Activated gamma-delta T cell treated with Interleukin-2 at 50 U/mL for 16 hours (primary cell): ENCODE results near the gene LYPLA2.

Source experiments
- DNase-seq: peaks from one replicate; pipeline ENCODE4 v3.0.0-alpha.2; 2020

LYPLA2 gene

DNA sequence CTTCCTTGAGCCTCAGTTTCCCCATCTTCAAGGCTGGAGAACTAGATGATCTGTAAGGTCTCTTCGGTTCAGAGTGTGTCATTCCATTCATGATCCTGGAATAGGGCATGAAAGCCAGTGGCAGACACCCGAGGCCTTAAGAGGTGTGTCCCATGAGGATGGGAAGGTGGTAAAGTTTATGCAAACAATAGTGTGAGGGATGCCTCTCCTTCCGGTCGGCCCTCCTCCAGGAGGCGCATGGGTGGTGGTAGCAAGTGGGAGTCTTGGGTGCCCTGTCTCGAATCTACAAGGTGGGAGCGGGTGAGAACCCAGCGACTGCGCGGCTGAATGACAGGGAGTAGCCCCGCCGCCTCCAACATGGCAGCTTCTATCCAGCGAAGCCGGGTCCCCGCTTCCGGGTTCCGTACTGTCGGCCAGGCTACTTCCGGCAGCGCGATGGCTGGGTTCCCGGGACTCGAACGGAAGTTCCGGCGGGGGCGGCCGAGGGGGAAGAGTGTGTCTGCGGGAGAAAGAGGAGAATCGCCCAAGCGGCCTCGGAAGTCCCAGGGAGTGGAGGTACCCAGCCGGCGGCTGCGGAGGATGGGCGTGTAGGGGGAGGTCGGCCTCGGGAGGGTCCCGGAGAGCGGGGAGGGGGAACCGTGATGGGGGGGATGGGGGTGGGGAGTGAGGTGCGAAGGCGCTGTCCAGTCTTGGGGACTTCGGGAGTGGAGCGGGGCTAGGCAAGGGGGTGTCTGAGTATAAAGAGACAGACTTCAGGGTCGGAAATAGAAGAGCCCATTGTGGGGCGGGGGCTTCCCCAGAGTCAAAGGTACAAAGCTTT lies at the start of gene LYPLA2:
Gene LYPLA2 (plus strand): TSS at position 450 of the 820 bp plus-strand sequence. CDS start 1,538 bp downstream, outside the sequence.
- peak; percentile 79 for DNase-seq

DNA sequence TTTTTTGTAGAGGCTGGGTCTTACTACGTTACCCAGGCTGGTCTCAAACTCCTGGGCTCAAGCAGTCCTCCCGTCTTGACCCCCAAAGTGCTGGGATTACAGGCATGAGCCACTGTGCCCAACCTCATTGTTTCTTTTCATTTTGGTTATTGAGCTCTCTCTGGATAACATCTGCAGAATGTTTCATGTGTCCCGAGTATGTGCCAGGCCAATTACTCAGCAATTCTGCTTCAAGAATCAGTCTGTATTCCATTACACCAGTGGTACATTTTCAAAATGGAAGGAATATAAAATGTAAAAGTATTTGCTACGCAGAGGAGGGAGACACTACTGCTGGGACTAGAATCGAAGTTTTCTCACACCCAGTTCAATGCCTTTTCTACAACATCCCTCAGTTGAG lies 49.3 kb upstream of the LYPLA2 start:
- no peak for DNase-seq

DNA sequence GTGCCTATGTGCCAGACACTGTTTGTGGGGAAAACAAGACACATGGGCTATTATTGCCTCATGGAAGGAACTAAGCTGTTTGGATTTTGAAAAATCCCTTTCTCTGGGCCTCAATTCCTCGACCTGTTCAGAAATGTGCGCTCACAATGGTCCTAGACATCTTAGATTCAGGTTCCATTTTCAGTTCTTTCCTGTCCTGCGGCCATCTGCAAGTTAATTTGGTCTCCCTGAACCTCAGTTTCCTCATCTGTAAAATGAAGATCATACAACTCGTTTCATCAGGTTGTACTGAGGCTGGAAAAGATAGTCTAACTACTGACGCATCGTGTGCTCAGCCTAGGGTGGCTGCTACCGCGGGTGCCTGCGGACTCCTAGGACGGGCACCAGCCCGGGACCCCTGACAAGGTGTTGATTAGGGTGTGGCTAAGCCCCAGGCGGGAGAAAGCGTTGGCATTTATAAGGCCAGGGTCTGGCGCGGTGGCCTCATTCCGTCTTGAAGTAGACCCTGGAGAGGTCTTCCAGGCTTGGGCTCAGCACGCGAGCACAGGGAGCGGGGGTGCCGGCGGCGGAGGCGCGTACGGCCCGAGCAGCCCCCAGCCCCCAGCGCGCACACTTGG lies 48.2 kb upstream of the LYPLA2 start:
- DNase-seq = peak; percentile 15

DNA sequence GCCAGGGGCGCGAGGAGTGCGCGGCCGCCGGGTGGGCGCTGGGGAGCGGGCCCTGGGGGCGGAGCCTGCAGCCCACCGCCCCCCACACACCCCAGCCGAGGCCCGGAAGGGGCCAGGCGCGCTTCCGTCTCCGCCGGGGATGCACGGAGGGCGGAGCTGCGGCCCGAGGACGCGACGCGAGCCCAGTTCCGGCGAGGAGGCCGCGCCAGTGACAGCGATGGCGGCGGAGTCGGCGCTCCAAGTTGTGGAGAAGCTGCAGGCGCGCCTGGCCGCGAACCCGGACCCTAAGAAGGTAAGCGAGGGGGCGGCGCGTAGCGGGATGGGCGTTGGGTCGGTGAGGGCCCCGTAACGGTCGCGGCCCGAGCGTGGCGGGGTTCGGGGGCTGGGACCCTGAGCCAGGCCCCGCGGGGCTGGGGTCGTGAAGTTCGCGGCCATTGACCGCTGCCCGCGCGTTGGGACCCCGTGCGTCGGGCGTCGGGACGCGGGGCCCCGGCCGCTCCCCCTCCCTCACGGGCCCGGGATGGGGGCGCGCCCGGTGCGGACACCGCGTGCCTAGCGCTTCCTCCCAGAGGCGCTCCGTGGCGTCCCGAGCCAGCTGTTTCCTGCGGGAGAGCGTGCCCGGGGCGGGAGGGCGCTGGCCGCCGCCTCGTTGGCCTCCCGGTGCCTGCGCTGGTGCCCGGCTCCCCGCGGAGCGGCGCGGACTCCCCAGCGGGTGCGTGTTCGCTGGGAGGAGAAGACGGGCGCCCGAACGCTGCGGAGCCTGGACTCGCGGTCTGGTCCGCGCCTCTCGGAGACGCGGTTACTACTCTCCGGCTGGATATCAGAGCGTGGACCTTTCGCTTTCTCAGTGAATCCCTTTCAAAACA lies 47.4 kb upstream of the LYPLA2 start, which contains the start of gene ELOA:
Gene ELOA (plus strand): TSS at position 185 of the 866 bp plus-strand sequence. CDS start 33 bp downstream, at position 218.
- DNase-seq = peak; percentile 71

DNA sequence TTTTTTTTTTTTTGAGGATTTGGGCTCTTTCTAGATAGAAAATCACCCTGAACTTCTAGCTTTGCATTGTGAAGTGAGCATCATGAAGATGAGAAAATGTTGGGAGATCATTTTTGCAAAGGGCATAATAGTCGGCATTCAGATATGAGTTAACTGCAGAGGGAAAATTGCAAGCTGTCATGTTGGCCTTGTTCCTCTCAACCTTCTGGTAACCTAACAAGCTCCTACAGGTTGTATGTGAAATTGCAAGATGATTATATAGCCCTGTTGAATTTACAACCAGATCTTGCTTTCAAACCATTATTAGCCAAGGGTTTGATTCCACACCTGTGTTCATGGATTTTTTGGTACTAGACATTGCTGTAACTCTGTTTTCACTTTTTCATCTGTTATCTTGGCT lies 45.4 kb upstream of the LYPLA2 start:
- no peak for DNase-seq

DNA sequence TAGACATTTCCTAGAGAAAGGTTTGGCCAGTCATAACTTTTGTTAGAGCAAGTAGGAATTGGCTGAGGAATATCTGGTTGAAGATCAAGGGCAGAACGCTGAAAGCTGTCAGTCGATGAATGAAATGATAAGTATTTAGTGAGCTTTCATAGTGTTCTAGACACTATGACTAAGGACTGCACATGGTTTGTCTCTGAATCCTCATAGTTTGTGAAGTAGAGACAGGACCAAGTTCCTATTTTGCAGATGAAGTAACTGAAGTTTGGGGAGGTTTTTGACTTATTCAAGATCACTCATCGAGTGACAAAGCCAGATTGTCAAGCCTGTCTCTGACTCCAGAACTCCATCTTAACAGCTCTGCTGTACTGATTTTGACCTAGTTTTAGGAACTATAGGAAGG lies 42.9 kb upstream of the LYPLA2 start:
- no peak for DNase-seq

DNA sequence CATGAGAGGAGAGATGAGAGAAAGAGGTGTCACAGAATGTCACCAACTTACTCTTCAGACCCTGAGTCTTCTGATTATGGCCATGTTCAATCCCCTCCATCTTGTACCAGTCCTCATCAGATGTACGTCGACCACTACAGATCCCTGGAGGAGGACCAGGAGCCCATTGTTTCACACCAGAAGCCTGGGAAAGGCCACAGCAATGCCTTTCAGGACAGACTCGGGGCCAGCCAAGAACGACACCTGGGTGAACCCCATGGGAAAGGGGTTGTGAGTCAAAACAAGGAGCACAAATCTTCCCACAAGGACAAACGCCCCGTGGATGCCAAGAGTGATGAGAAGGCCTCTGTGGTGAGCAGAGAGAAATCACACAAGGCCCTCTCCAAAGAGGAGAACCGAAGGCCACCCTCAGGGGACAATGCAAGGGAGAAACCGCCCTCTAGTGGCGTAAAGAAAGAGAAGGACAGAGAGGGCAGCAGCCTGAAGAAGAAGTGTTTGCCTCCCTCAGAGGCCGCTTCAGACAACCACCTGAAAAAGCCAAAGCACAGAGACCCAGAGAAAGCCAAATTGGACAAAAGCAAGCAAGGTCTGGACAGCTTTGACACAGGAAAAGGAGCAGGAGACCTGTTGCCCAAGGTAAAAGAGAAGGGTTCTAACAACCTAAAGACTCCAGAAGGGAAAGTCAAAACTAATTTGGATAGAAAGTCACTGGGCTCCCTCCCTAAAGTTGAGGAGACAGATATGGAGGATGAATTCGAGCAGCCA lies 39.7 kb upstream of the LYPLA2 start:
- DNase-seq = no peak

DNA sequence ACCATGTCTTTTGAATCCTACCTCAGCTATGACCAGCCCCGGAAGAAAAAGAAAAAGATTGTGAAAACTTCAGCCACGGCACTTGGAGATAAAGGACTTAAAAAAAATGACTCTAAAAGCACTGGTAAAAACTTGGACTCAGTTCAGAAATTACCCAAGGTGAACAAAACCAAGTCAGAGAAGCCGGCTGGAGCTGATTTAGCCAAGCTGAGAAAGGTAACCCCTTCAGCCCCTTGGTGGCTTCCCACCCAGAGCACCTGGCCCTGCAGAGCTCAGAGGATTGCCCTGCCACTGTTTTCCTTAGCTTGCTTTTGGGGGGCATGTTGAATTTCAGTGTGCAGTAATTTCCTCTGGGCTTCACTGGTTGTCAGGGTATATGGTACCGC lies 39.1 kb upstream of the LYPLA2 start:
- DNase-seq = no peak

DNA sequence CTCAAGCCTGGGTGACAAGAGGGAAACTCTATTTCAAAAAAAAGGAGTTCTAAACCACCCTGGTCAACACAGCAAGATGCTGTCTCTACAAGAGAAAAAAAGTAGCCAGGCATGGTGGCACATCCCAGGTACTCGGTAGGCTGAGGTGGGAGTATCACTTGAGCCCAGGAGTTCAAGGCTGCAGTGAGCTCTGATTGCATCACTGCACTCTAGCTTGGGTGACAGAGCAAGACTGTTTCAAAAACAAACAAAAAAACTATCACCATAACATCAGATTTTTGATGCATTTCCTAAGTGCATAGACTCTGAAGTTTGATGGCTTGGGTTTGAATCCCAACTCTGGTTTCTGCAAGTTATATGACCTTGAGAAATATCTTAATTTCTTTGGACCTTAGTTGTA lies 38.0 kb upstream of the LYPLA2 start:
- DNase-seq = no peak

DNA sequence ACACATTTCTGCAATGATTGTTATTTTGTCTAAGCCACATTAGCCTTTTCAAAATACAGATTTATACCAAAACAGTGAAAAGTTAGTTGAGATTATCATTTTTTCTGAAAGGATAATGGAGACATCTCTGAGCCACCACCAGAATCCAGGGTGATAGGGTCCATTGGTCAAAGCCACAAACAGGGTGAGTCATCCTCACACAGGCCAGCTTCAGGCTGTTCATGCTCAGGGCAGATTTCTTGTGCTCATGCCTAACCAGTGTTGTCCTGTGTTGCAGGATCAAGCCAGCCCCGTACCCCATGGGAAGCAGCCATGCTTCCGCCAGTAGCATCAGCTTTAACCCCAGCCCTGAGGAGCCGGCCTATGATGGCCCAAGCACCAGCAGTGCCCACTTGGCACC lies 34.3 kb upstream of the LYPLA2 start:
- DNase-seq = no peak

DNA sequence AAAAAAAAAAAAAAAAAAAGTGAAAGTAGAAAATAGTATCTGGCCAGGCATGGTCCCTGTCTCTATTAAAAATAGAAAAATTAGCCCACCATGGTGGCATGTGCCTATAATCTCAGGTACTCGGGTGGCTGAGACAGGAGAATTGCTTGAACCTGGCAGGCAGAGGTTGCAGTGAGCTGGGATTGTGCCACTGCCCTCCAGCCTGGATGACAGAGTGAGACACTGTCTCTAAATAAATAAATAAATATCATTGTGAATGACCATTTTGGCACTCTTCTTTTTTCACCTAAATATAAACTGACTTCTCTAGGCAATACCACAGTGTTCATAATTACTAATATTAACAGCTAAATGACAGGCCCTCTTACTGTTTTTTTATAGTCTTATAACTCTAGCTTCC lies 33.1 kb upstream of the LYPLA2 start:
- DNase-seq = no peak

DNA sequence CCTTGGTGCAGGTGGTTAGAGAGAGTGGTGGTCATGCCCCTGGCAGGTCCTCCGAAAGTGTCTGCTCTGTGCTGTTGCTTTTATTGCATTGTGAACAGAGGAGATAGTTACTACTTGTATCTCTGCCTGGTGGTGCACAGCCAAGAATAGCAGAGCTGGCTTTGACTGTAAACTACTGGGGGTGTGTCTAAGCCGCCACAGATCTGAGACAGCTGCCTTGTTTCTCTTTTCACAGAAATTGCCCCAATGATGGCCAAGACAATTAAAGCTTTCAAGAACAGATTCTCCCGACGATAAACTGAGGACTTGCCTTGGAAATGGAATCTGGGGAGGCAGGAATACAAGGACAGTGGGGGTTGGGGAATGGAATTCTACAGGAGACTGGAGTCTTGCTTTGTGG lies 31.7 kb upstream of the LYPLA2 start:
- no peak for DNase-seq

DNA sequence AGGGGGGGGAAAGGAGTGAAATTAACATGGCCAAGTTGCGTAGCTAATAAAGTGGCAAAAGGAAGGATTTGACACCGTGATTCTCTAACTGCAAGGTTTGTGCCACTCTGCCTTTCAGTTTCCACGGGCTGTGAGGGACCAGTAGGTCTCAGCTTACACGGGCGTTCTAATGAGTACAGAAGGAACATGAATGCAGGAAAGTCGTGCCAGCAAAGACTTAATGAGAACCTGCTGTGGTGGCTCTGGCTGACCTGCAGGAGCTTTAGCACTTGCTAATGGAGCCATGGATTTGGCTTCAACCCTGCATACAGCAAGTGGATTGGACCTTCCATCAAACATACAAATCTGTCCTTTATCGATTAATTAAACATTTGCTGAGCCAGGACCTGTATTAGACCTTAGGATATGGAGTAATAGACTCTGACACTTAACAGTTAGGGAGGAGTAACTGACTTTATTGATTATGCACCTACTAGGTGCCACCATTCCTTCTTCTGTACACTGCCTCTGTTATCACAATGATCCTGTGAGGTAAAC lies 27.8 kb upstream of the LYPLA2 start:
- DNase-seq = no peak

DNA sequence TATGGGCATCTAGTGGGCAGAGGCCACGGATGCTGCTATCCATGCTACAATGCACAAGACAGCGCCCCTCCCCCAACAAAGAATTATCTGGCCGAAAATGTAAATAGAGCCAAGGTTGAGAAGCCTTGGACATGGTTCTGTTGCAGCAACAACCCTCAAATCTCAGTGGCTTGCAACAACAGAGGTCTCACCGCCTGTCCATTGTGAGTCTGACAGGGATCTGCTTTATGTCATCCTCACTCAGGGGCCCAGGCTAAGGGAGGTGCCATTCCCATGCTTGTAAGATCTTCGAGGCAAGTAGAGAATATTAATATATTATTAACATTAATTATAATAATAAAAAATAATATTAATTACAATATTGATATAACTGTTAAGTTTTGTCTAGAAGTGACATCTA lies 22.2 kb upstream of the LYPLA2 start:
- DNase-seq = no peak

DNA sequence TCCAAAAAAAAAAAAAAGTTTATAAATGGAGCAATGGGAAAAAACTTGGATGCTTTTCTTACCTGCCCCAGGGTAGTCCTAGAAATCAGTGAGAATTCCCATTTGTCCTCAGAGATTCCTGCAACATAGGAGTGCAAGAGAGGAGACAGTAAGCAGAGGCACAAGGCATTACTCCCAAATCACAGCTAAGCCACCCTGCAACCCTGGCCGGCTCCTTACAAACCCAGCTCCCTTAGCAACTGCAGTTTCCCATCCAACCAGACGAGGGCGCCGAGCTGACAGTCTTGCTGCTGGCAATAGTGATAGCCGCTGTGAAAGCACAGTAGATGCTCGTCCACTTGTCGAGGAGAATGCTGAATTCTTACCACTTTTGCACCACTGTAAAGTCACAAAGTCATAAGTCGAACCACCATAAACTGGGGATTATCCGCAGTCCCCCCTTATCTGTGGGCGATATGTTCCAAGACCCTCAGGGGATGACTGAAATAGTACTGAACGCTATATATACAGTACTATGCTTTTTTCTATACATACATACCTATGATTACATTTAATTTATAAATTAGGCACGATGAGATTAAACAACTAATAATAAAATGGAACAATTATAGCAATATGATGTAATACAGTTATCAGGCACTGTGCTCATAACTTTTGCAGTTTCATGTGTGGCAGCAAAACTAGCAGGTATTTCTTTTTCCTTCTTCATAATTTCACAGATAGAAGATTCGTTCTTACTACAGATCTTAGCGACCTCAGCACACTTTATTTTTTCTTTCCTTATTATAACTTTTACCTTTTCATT lies 18.7 kb upstream of the LYPLA2 start:
- peak; percentile 88 for DNase-seq

DNA sequence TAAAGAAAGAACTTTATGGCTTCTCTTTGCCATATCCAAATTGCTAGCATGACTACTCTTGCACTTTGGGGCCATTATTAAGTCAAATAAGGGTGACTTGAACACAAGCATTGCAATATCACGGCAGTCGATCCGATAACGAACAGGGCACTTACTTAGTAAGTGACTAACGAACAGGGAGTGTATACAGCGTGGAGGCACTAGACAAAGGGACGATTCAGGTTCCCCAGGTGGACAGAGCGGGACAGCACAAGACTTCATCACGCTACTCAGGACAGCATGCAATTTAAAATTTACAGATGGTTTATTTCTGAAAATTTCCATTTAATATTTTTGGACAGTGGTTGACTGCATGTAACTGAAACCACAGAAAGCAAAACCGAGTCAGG lies 18.1 kb upstream of the LYPLA2 start:
- no peak for DNase-seq

DNA sequence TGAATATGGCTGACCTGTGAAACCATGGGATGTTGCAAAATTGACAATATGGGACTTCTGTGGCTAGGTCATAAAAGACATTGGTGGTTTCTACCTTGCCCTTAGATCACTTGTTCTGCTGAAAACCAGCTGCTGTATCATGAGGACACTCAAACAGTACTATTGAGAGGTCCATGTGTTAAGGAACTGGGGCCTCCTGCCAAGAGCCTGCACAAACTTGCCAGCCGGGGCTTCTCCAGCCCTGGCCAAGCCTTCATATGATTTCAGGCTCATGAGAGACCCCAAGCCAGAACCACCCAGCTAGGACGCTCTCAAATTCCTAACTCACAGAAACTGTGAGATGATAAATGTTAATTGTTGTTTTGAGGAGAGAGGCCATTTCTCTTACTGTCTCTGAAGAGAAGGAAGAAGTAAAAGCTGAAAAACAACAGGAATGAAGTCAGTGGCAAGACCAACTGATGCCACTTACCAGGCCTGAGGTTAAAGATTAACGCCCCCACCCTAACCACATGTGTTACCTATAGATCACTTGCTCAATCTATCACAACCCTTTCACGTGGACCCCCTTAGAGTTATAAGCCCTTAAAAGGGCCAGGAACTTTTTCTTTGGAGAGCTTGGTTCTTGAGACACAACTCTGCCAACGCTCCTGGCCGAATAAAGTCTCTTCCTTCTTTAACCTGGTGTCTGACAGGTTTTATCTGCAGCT lies 16.6 kb upstream of the LYPLA2 start:
- DNase-seq = no peak

DNA sequence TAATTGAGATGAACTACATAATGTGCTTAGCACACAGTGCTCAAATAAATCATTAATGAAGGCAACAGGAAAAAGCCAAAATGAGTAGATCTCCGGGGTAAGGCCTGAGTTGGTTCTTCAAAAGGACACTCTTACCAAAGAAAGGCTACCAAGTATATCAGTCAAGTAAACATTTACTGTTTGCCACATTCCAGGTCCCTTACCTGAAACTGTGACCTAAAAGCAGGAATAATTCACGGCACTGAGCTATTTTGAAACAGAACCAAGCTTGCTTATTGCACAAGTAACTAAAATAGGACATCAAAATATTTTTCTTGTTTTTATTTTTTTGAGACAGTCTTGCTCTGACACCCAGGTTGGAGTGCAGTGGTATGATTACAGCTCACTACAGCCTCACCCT lies 14.7 kb upstream of the LYPLA2 start:
- no peak for DNase-seq

DNA sequence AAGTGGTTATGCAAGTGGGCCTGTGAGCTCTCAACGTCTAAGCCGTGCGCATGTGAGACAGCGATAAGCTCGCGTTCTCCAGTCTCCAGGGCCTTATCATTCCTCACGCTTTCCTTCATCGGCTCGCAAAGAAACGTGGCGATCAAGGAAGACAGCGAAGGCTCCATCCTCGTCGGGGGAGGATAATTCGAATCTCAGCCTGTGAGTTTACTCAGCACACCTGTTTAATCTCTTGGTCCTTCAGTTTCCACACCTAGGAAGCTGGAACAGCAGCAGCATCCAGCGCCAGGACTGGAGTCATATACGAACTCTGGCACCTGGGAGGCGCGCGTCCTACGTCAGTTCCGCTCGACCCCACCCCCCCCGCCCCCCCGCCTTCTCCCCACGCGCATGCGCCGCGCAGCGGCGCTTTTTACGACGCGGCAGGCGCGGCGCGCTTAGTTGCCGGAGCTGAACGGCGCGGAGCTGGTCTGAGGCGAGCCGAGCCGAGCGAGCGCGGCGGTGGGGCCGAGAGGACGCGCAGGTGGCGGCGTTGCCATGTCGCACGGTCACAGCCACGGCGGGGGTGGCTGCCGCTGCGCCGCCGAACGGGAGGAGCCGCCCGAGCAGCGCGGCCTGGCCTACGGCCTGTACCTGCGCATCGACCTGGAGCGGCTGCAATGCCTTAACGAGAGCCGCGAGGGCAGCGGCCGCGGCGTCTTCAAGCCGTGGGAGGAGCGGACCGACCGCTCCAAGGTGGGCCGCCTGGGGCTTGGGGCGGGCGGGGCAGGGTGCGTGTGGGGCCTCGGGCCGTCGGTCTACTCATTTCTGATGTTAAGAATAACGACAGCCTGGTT lies 12.7 kb upstream of the LYPLA2 start, which contains the start of gene PITHD1:
Gene PITHD1 (plus strand): TSS at position 440 of the 836 bp plus-strand sequence. CDS start 98 bp downstream, at position 538.
- DNase-seq = peak; percentile 67
